OCI-LY7 (cell line): Measurements from ENCODE around the gene IGF1. TPM values are rescaled to one million over a fixed set of nuclear protein-coding genes. Genes with fewer than 3 reads are reported as not detected.

ENCODE experiments used
- BruUV-seq: library from RNA; stranded (reverse); fragments of 400-500 nt; replicated peaks from 2 replicates; lab custom pipeline; 2021; lab: Mats Ljungman, UMichigan
- CTCF ChIA-PET: fragments of 300-600 bp; sonication (Branson Sonifier 250); formaldehyde crosslinking; loops from one replicate; lab custom pipeline; 2022; ENCODE audit warnings: antibody characterized with exemption; ENCODE audit not compliant: unreplicated experiment; lab: Charles Lee
- POLR2A ChIA-PET: fragments of 300-600 bp; sonication (Branson Sonifier 250); formaldehyde crosslinking; loops from one replicate; lab custom pipeline; 2022; ENCODE audit warnings: antibody characterized with exemption; lab: Charles Lee
- DNase-seq: peaks from one replicate; pipeline ENCODE4 v3.0.0-alpha.2; 2015; ENCODE audit warnings: low spot score
- H2AFZ ChIP-seq: fragments of 200-600 bp; sonication (generic), shearing (Covaris generic); 2 replicates; pipeline ENCODE4 v1.6.1; 2014; ENCODE audit warnings: mild to moderate bottlenecking, antibody characterized with exemption, low read length, moderate library complexity
- H3K27ac ChIP-seq: fragments of 200-600 bp; sonication (generic); 2 replicates; pipeline ENCODE4 v1.5.1; 2014; ENCODE audit warnings: mixed run types, low read depth, mild to moderate bottlenecking, moderate library complexity, low read length, inconsistent platforms; ENCODE audit not compliant: poor library complexity, severe bottlenecking
- H3K36me3 ChIP-seq: fragments of 200-600 bp; sonication (generic); 2 replicates; pipeline ENCODE4 v1.6.1; 2014; ENCODE audit warnings: mild to moderate bottlenecking, antibody characterized with exemption, low read length, moderate library complexity, mixed read lengths; ENCODE audit not compliant: insufficient read depth
- H3K4me1 ChIP-seq: fragments of 200-600 bp; sonication (generic); 2 replicates; pipeline ENCODE4 v1.5.1; 2014; ENCODE audit warnings: mild to moderate bottlenecking, low read length; ENCODE audit not compliant: insufficient read depth, poor library complexity, severe bottlenecking
- H3K4me2 ChIP-seq: fragments of 200-600 bp; sonication (generic); 2 replicates; pipeline ENCODE4 v1.6.1; 2014; ENCODE audit warnings: mild to moderate bottlenecking, low read length
- H3K4me3 ChIP-seq: fragments of 200-600 bp; sonication (generic); 2 replicates; pipeline ENCODE4 v1.5.1; 2014; ENCODE audit warnings: mild to moderate bottlenecking, low read depth, low read length; ENCODE audit not compliant: poor library complexity, severe bottlenecking
- H3K79me2 ChIP-seq: fragments of 200-600 bp; sonication (generic); 2 replicates; pipeline ENCODE4 v1.6.1; 2016; ENCODE audit warnings: low read depth, mild to moderate bottlenecking, low read length, moderate library complexity, mixed read lengths; ENCODE audit not compliant: insufficient read depth
- H3K9me2 ChIP-seq: fragments of 200-600 bp; sonication (generic); 2 replicates; pipeline ENCODE4 v1.6.1; 2016; ENCODE audit warnings: mild to moderate bottlenecking, low read length, mixed read lengths; ENCODE audit not compliant: insufficient read depth
- H3K9me3 ChIP-seq: fragments of 200-600 bp; sonication (generic); 2 replicates; pipeline ENCODE4 v1.6.1; 2014; ENCODE audit warnings: mild to moderate bottlenecking, mixed run types, low read length, mixed read lengths
- H4K20me1 ChIP-seq: fragments of 200-600 bp; sonication (generic); 2 replicates; pipeline ENCODE4 v1.6.1; 2014; ENCODE audit warnings: mild to moderate bottlenecking, antibody characterized with exemption, low read length, moderate library complexity, mixed read lengths; ENCODE audit not compliant: insufficient read depth
- CTCF ChIP-seq: fragments of 200-600 bp; sonication (generic); conservative IDR thresholded peaks from 2 replicates; pipeline ENCODE4 v1.5.1; 2014; ENCODE audit warnings: mild to moderate bottlenecking, antibody characterized with exemption, low read length, moderate library complexity, mixed read lengths
- EZH2phosphoT487 ChIP-seq: fragments of 200-600 bp; sonication (generic); IDR thresholded peaks from 2 replicates; pipeline ENCODE4 v1.6.1; 2018; ENCODE audit warnings: low read depth, borderline replicate concordance, mild to moderate bottlenecking, mixed run types, antibody characterized with exemption, low read length, moderate library complexity, mixed read lengths
- intact Hi-C: fragments of 100-400 bp; cut with micrococcal nuclease; formaldehyde crosslinking; loops from one replicate; pipeline ENCODE4 v1.10.0; 2022; ENCODE audit not compliant: unreplicated experiment
- total RNA-seq, 2 experiments: library from RNA; depleted of rRNA in 1 of 2; stranded (reverse); fragments of >200 nt in 1 of 2; shearing (Covaris generic) in 1 of 2; gene quantifications; 2 replicates each; pipeline ENCODE4 v1.2.3, GENCODE V29; 2014 to 2022

The IGF1 gene
- total RNA-seq, 2 experiments from 2014 or later: not detected

GRCh38 chr12:102372087-102372486 is 108.3 kb downstream of the IGF1 start:
- no peak overlapping the region for H3K27ac ChIP-seq
- no peak for DNase-seq
- H3K4me2 ChIP-seq: no peak overlapping the region
- ChIA-PET CTCF (no interaction called here), POLR2A (no interaction called here)
- H3K9me2 ChIP-seq: no peaks in the 10 kb centered on the region
- intact Hi-C loops: no loop called here
- H3K4me1 ChIP-seq: no peaks in the 10 kb centered on the region
- no peaks in the 10 kb centered on the region for H3K36me3 ChIP-seq
- no peaks in the 10 kb centered on the region for H3K79me2 ChIP-seq
- H4K20me1 ChIP-seq: no peaks in the 10 kb centered on the region
- no TSS peak for BruUV-seq
- TF ChIP-seq CTCF (no peak), EZH2phosphoT487 (no peak)
- H2AFZ ChIP-seq: no peak overlapping the region
- H3K4me3 ChIP-seq: no peak overlapping the region
- H3K9me3 ChIP-seq: no peaks in the 10 kb centered on the region

DNA sequence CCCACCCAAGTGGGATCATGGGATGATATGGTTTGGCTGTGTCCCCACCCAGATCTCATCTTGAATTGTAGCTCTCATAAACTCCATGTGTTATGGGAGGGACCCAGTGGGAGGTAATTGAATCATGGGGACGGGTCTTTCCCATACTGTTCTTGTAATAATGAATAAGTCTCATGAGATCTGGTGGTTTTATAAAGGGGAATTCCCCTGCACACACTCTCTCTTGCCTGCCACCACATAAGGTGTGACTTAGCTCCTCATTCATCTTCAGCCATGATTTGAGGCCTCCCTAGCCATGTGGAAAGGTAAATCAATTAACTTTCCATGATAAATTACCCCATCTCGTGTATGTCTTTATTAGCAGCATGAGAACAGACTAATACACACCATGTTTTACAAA is 109.2 kb downstream of the IGF1 start:
- ChIA-PET POLR2A (no interaction called here), CTCF (no interaction called here)
- DNase-seq: no peak
- Histone ChIP-seq H3K4me2 (no peak overlapping the region), H3K36me3 (no peaks in the 10 kb centered on the region), H2AFZ (no peak overlapping the region), H3K27ac (no peak overlapping the region), H3K79me2 (no peaks in the 10 kb centered on the region), H3K4me1 (no peaks in the 10 kb centered on the region), H3K9me3 (no peaks in the 10 kb centered on the region), H4K20me1 (no peaks in the 10 kb centered on the region), H3K9me2 (no peaks in the 10 kb centered on the region), H3K4me3 (no peak overlapping the region)
- intact Hi-C loops: no loop called here
- no TSS peak for BruUV-seq
- TF ChIP-seq EZH2phosphoT487: no peak
- TF ChIP-seq CTCF: no peak

DNA sequence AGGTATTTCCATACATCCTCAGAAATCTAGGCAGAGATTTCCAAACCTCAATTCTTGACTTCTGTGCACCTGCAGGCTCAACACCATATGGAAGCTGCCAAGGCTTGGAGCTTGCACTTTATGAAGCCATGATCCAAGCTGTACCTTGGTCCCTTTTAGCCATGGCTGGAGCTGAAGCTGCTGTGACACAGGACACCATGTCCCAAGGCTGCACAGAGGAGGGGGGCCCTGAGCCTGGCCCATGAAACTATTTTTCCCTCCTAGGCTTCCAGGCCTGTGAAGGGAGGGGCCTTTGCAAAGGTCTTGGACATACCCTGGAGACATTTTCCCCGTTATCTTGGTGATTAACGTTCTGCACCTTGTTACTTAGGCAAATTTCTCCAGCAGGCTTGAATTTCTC is 110.5 kb downstream of the IGF1 start:
- no peak overlapping the region for H3K4me2 ChIP-seq
- H3K36me3 ChIP-seq: no peaks in the 10 kb centered on the region
- TF ChIP-seq EZH2phosphoT487 (no peak), CTCF (no peak)
- no peak overlapping the region for H3K4me3 ChIP-seq
- intact Hi-C loops: no loop called here
- no peaks in the 10 kb centered on the region for H3K9me3 ChIP-seq
- CTCF ChIA-PET: no interaction called here
- no peak overlapping the region for H3K27ac ChIP-seq
- POLR2A ChIA-PET: no interaction called here
- H4K20me1 ChIP-seq: no peaks in the 10 kb centered on the region
- H3K9me2 ChIP-seq: no peaks in the 10 kb centered on the region
- no peaks in the 10 kb centered on the region for H3K79me2 ChIP-seq
- no peaks in the 10 kb centered on the region for H3K4me1 ChIP-seq
- H2AFZ ChIP-seq: no peak overlapping the region
- DNase-seq: no peak
- no TSS peak for BruUV-seq
